HG03175 (cell line): ENCODE measurements around the gene NTN1.
"Not testable (repeated sequence)": the region's sequence is repeated elsewhere in the genome, so short reads cannot be mapped to it uniquely, and the experiment has no call there.

Experiments used
- ATAC-seq: cut with Tn5 transposase; IDR thresholded peaks from one replicate; pipeline ENCODE4 v1.9.1; 2021; ENCODE audit warnings: mild to moderate bottlenecking, moderate library complexity; ENCODE audit not compliant: unreplicated experiment

Gene NTN1

DNA sequence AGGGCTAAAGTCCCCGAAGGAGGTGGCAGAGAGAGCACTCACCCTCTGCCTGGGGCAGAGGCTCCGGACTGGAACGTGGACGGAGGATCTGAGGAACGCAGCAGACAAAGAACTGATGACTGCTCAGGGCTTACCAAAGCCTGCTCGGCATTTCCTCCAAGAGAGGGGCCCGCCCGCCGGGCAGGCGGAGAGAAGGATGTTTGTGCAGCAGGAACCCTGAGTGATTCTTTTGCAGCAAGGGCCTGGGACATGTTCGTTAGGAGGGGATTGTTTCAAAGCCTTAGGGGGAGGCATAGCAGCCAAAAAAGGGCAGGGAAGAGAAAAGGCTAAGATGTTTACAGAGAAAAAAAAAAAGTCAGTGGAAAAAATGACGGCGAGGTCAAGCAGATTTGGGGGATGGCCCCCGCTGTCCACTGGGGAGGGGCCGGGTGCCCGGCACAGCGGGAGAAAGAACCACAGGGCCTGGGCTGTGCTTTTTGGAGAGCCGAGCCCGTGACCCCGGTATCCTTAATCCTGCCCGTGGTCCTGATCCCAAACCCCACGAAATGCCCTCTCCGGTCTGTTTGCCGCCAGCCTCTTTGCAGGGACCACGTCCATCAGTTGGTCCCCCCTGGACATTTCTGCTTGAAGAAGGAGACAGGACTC is 129.3 kb downstream of the NTN1 start:
- ATAC-seq = no peak

DNA sequence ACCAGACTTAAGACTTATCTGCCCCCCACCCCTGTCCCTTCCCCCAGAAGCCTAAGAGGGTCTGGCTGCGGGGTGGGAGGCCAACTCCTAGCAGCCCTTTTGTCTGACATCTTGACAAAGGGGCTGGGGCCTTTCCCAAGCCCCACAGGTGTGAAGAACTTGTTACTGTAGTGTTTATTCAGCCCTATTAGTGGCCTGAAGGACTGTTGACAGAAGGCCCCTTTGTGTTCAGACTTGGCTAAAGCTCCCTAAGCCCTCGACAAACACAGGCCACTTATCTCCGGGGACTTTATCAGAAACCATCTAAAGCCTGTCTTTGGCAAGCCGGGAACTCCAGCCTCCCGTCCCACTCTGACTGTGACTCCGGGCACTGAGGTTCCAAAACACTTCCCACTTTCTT is 129.8 kb downstream of the NTN1 start:
- ATAC-seq = no peak

GRCh38 chr17:9151740-9152139 is 130.4 kb downstream of the NTN1 start:
- ATAC-seq = not testable (repeated sequence)

DNA sequence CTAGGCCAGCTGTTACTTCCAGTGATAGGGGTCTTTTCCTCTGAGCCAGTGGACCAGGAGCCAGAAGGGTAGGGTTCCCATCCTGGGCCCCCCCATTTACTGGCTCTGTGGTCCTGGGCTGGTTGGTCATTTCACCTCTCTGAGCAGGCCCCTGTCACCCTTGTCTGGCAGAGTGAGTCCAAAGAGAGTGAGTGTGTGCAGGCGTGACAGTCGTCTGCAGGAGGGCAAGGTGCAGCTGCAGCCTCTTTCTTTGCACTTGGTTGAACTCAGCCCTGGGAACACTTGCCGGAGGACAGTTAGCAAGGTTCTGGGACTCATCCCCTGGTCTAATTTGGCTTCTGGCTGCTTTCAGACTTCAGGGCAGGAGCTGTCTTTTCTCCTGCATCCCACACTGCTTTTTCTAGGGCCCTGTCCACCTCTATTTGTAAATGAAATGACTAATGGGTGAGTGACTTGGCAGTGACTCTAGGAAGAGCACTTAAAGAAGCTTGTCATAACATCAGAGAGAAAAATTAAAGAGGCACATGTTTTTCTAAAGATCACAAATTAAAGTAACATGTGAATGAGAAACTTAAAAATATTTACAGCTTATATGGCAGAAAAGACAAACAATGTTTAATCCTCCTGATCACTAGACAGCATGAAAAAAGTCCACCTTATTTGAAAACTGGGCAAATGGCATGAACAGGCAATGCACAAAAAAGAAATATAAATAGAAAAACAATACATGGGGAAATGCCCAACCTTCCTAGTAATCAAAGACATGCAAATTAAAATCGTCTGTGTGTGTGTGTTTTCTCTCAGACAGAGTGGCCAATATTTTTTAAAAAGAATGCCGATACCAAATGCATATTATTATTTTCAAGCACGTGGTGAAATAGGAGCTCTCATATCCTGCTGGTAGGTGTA is 137.5 kb downstream of the NTN1 start:
- no peak for ATAC-seq

GRCh38 chr17:9162275-9162985 is 141.1 kb downstream of the NTN1 start:
- no peak for ATAC-seq

GRCh38 chr17:9166788-9167187 is 145.5 kb downstream of the NTN1 start:
- ATAC-seq = no peak

DNA sequence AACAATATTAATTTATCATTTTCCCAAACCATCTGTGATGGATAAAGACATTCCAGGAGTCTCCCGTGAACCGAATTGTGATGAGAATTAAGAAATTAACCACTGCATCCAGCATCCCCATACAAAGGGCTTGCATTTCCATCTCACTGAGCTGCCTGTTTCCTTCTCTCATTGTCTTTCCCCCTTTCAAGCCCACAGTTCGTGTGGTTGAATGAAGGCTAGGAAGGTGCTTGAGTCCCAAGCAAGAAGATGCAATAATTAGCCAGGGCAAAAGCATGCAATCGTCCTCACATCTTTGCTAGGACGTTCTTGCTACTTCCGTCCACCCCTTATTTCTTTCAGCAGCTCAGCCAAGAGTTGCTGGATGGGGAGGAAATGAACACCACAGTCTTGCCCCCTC is 146.1 kb downstream of the NTN1 start:
- no peak for ATAC-seq

DNA sequence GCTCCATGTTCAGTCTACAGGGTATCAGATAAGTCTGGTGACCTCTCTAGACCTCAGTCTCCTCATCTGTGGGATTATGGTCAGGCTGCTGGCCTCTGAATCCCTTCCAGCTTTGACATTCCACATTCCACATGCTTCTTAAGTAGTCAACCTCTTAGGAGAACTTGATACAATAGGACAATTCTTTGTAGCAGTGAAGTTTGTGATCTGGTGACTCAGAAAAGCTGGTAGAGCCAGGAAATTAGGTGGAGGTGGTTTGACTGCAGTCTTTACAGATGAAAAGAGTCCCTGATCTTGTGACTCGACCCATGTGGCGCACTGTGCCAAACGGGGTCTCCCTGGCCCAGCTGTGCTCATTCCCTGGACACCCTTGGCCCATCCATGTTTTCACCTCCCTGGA is 147.8 kb downstream of the NTN1 start:
- ATAC-seq = no peak

DNA sequence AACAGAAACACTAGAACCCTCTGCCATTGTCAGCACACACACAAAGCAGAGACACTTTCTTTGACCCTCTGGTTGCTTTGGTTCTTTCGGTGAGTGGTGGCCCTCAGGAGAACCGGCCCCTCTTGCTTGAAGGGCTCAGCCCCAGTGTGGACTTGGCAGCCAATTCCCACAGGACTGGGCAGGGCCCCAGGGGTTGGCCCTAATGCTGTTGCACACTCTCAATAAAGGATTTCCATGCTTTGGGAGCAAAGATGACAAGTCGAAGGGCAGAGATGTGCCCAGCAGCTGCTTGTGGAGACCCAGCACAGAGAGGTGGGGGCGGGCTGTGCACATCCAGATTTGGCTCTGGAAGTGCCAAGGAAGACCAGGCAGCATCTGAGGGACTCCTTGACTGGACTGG is 149.0 kb downstream of the NTN1 start:
- ATAC-seq = no peak

- no peak for ATAC-seq
Measured at GRCh38 chr17:9170853-9171252, 149.5 kb downstream of the NTN1 start.

- no peak for ATAC-seq
Measured at GRCh38 chr17:9173386-9173983, 152.2 kb downstream of the NTN1 start.

- ATAC-seq = no peak
Measured at GRCh38 chr17:9174312-9174711, 153.0 kb downstream of the NTN1 start.

GRCh38 chr17:9174779-9175574 is 153.7 kb downstream of the NTN1 start:
- ATAC-seq = no peak

- ATAC-seq = no peak
Measured at GRCh38 chr17:9175700-9176467, 154.6 kb downstream of the NTN1 start.

DNA sequence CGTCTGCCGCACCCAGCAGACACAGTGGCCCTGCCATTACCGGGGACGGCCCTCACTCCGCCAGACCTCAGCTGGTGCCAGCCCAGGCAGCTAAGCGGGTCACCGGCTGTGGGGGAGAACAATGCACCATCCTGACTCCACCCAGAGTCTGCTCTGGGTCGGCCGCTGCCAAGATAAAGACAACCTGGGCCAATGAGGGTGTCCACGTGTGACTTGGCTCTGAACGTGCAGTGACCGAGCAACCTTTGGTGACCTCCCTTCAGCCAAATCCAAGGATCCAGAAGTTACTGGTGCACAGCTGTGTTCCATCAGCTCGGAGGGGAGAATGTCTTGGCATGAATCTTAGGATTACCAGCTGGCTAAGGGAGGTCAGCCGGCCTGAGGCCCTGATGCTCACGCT is 155.9 kb downstream of the NTN1 start:
- no peak for ATAC-seq

DNA sequence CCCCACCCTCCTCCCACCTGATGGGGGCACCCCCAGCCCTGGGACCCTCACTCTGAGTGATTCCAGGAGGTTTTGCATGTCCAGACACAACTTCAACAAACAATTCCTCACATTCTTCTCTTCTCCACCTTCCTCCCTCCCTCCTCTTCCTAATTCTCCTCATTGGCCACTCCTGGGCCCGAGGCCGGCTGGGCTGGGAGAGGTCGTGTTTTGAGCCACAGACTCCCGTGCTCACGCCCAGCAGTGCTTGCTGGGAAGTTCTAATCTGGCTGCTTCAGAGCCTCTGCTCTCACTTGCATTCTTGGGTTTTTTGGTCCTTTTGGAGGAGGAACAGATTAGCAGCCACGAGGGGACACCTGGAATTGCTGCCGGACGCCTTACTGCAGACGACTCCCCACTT is 157.0 kb downstream of the NTN1 start:
- ATAC-seq = no peak

- no peak for ATAC-seq
Measured at GRCh38 chr17:9179602-9180001, 158.3 kb downstream of the NTN1 start.

DNA sequence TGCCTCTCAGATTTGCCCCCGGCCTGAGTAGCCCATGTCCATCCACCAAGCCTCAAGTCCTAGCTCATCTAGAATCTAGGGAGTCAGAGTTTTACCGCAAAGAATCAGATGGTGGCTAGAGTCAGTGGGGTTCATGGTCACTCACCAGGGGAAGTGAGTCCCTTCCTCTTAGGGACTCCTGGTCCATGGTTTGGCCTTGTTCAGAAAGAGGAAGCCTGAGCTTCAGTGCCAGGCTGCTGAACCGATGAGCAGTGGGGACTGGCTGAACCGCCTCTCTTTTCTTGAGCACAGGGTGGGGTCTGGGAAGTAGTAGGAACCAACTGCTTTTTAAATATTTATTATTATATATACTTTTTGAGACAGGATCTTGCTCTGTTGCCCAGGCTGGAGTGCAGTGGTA is 160.3 kb downstream of the NTN1 start:
- ATAC-seq = no peak

GRCh38 chr17:9183306-9183705 is 162.0 kb downstream of the NTN1 start:
- no peak for ATAC-seq

GRCh38 chr17:9185142-9185541 is 163.8 kb downstream of the NTN1 start:
- no peak for ATAC-seq
